Lower lobe of right lung (tissue), 2 donors: ENCODE measurements around the gene SPON1. TPM values are rescaled to one million over a fixed set of nuclear protein-coding genes. Genes with fewer than 3 reads are reported as not detected.

Source experiments
- ATAC-seq, 2 donors: fragments of 200-7000 bp; cut with Tn5 transposase; one replicate each; pipeline ENCODE4 v1.9.1; 2020 to 2022; ENCODE audit warnings: mild to moderate bottlenecking in 2 of 2, moderate library complexity in 2 of 2
- DNase-seq: peaks from one replicate; pipeline ENCODE4 v3.0.0-alpha.2; 2020
- H3K27ac ChIP-seq: fragments of 200-600 bp; one replicate; pipeline ENCODE4 v1.8.0; 2022
- H3K27me3 ChIP-seq: fragments of 200-600 bp; one replicate; pipeline ENCODE4 v1.8.0; 2022; ENCODE audit warnings: low read depth
- H3K36me3 ChIP-seq: fragments of 200-600 bp; one replicate; pipeline ENCODE4 v1.8.0; 2022; ENCODE audit warnings: mild to moderate bottlenecking
- H3K4me1 ChIP-seq: fragments of 200-600 bp; one replicate; pipeline ENCODE4 v1.8.0; 2022
- H3K4me3 ChIP-seq: fragments of 200-600 bp; one replicate; pipeline ENCODE4 v1.8.0; 2022; ENCODE audit warnings: mild to moderate bottlenecking
- H3K9me3 ChIP-seq: fragments of 200-600 bp; one replicate; pipeline ENCODE4 v1.8.0; 2022
- CTCF ChIP-seq: fragments of 200-600 bp; IDR thresholded peaks from one replicate; pipeline ENCODE4 v1.8.0; 2022; ENCODE audit warnings: antibody characterized with exemption, mild to moderate bottlenecking
- intact Hi-C: fragments of 100-400 bp; cut with DNase I; formaldehyde crosslinking; loops from one replicate; pipeline ENCODE4 v1.11.0; 2022
- total RNA-seq: library from RNA; stranded (reverse); fragmentation: NEBNext Ultra II Directional; extraction: Animal tissue kit (Norgen Biotek cat#: 25700); gene quantifications from one replicate; pipeline ENCODE4 v1.2.1, GENCODE V29; 2021
- donor health status: DM: no; HTN: yes; CAD: no; lungs with severe emphysema.

The SPON1 gene
- total RNA-seq, 1 donor from 2014 or later: 40.1 TPM

- Histone ChIP-seq H3K4me3 (peak overlapping the region; percentile 58), H3K36me3 (no peaks in the 10 kb centered on the region), H3K27me3 (peaks cover 45% of the 10 kb centered on the region), H3K9me3 (no peaks in the 10 kb centered on the region), H3K27ac (peak overlapping the region; percentile 74), H3K4me1 (peaks cover 10% of the 10 kb centered on the region)
- no peak for TF ChIP-seq CTCF
- intact Hi-C loops: no loop called here
- DNase-seq: peak; percentile 45
- peak; percentile 66 to 69 for ATAC-seq
Measured at GRCh38 chr11:13963949-13964770, 1.6 kb downstream of the SPON1 start.

- DNase-seq: no peak
- intact Hi-C loops: no loop called here
- Histone ChIP-seq H3K27me3 (peaks cover 45% of the 10 kb centered on the region), H3K36me3 (no peaks in the 10 kb centered on the region), H3K9me3 (no peaks in the 10 kb centered on the region), H3K27ac (no peak overlapping the region), H3K4me1 (peaks cover 10% of the 10 kb centered on the region), H3K4me3 (peak overlapping the region; percentile 58)
- no peak for ATAC-seq
- TF ChIP-seq CTCF: no peak
Measured at GRCh38 chr11:13964771-13965074, 2.2 kb downstream of the SPON1 start.

DNA sequence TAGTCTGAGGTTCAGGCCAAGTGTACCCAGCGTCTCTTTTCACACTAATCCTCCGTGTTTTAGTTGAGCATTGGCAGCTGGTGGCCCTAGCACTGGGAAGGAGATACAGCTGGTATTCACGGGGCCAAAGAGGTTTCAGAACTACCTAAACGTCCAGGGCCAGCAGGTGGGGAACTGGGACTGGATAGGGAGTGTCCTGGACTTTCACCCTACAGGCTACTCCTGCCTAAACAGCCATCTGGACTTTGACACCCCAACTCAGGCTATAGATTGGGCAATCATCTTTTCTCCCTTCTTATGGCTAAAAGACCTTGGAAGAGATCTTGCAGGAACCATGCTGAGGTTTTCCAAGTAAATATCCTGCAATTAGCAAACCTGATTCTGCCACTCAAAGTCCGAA is 2.8 kb downstream of the SPON1 start:
- Histone ChIP-seq H3K27me3 (peaks cover 45% of the 10 kb centered on the region), H3K4me1 (peaks cover 10% of the 10 kb centered on the region), H3K27ac (no peak overlapping the region), H3K4me3 (peak overlapping the region; percentile 58), H3K36me3 (no peaks in the 10 kb centered on the region), H3K9me3 (no peaks in the 10 kb centered on the region)
- DNase-seq: no peak
- intact Hi-C loops: no loop called here
- ATAC-seq: no peak
- no peak for TF ChIP-seq CTCF

- Histone ChIP-seq H3K4me1 (peaks cover 10% of the 10 kb centered on the region), H3K9me3 (no peaks in the 10 kb centered on the region), H3K27ac (no peak overlapping the region), H3K36me3 (no peaks in the 10 kb centered on the region), H3K4me3 (no peak overlapping the region), H3K27me3 (peaks cover 42% of the 10 kb centered on the region)
- intact Hi-C loops: no loop called here
- DNase-seq (no peak), ATAC-seq (no peak)
- TF ChIP-seq CTCF: no peak
Measured at GRCh38 chr11:13966013-13966412, 3.5 kb downstream of the SPON1 start.

- Histone ChIP-seq H3K4me1 (peaks cover 10% of the 10 kb centered on the region), H3K36me3 (no peaks in the 10 kb centered on the region), H3K4me3 (no peak overlapping the region), H3K27me3 (peaks cover 41% of the 10 kb centered on the region), H3K27ac (no peak overlapping the region), H3K9me3 (no peaks in the 10 kb centered on the region)
- intact Hi-C loops: no loop called here
- ATAC-seq (no peak), DNase-seq (no peak)
- TF ChIP-seq CTCF: no peak
Measured at GRCh38 chr11:13966486-13966885, 4.0 kb downstream of the SPON1 start.
